Measurements from ENCODE around the gene IRGC. TPM values are rescaled to one million over a fixed set of nuclear protein-coding genes. Genes with fewer than 3 reads are reported as not detected.
"Not testable (repeated sequence)": the region's sequence is repeated elsewhere in the genome, so short reads cannot be mapped to it uniquely, and the experiment has no call there.

IRGC gene
- total RNA-seq, 1 experiment from 2014 or later, result not detected

- DNase-seq (ENCODE audit: low spot score), result peak; percentile 96
Measured at GRCh38 chr19:43754503-43755255, 38.8 kb downstream of the IRGC start, which contains the start of gene SMG9. Gene SMG9 (minus strand): TSS chr19:43754962. CDS start chr19:43750741, 4,221 bp downstream.

- DNase-seq (ENCODE audit: low spot score), result peak; percentile 59
Measured at GRCh38 chr19:43755256-43755801, 39.5 kb downstream of the IRGC start.

- peak; percentile 92 for DNase-seq (ENCODE audit: low spot score)
Measured at GRCh38 chr19:43759515-43759914, 43.6 kb downstream of the IRGC start.

- no peak for DNase-seq (ENCODE audit: low spot score)
Measured at GRCh38 chr19:43760941-43761340, 45.1 kb downstream of the IRGC start.

GRCh38 chr19:43762814-43763213 lies 46.9 kb downstream of the IRGC start:
- DNase-seq (ENCODE audit: low spot score), result no peak

- DNase-seq (ENCODE audit: low spot score), result peak; percentile 57
Measured at GRCh38 chr19:43763473-43763939, 47.6 kb downstream of the IRGC start.

GRCh38 chr19:43764684-43765083 lies 48.8 kb downstream of the IRGC start:
- DNase-seq (ENCODE audit: low spot score), result not testable (repeated sequence)

GRCh38 chr19:43765109-43765876 lies 49.4 kb downstream of the IRGC start:
- DNase-seq (ENCODE audit: low spot score), result peak; percentile 99

- no peak for DNase-seq (ENCODE audit: low spot score)
Measured at GRCh38 chr19:43766755-43767043, 50.8 kb downstream of the IRGC start.

GRCh38 chr19:43767316-43767715 lies 51.4 kb downstream of the IRGC start:
- no peak for DNase-seq (ENCODE audit: low spot score)

GRCh38 chr19:43767818-43768217 lies 51.9 kb downstream of the IRGC start:
- DNase-seq (ENCODE audit: low spot score), result no peak

- DNase-seq (ENCODE audit: low spot score), result no peak
Measured at GRCh38 chr19:43768273-43769050, 52.6 kb downstream of the IRGC start.

- DNase-seq (ENCODE audit: low spot score), result no peak
Measured at GRCh38 chr19:43769256-43769655, 53.4 kb downstream of the IRGC start.

Other genes starting within 250 kb of the IRGC start
- 9.8 and 10.9 TPM in 2 replicates for gene PHLDB3, start 211.3 kb upstream of the IRGC start, total RNA-seq (2014; rRNA removed; shearing (Covaris generic))
- 44.0 and 45.7 TPM in 2 replicates for gene ETHE1, start 188.9 kb upstream of the IRGC start, total RNA-seq (2014; rRNA removed; shearing (Covaris generic))
- 0.62 TPM in 1 of 2 replicates, not detected in the other for gene ZNF575, start 182.9 kb upstream of the IRGC start, total RNA-seq (2014; rRNA removed; shearing (Covaris generic))
- 53.9 and 57.1 TPM in 2 replicates for gene XRCC1, start 140.5 kb upstream of the IRGC start, total RNA-seq (2014; rRNA removed; shearing (Covaris generic))
- 0.38 TPM in 1 of 2 replicates, not detected in the other for gene PINLYP, start 140.3 kb upstream of the IRGC start, total RNA-seq (2014; rRNA removed; shearing (Covaris generic))
- gene IRGQ, start 119.9 kb upstream of the IRGC start, total RNA-seq (2014; rRNA removed; shearing (Covaris generic)), result 22.0 and 37.2 TPM in 2 replicates
- 15.8 and 22.5 TPM in 2 replicates for gene ZNF576, start 119.5 kb upstream of the IRGC start, total RNA-seq (2014; rRNA removed; shearing (Covaris generic))
- not detected in 2 replicates for gene SRRM5, start 104.0 kb upstream of the IRGC start, total RNA-seq (2014; rRNA removed; shearing (Covaris generic))
- 56.8 and 59.2 TPM in 2 replicates for gene ZNF428, start 96.4 kb upstream of the IRGC start, total RNA-seq (2014; rRNA removed; shearing (Covaris generic))
- 78.5 and 139 TPM in 2 replicates for gene CADM4, start 76.2 kb upstream of the IRGC start, total RNA-seq (2014; rRNA removed; shearing (Covaris generic))
- 159 and 160 TPM in 2 replicates for gene PLAUR, start 45.9 kb upstream of the IRGC start, total RNA-seq (2014; rRNA removed; shearing (Covaris generic))
- 15.9 and 23.1 TPM in 2 replicates for gene SMG9, start 38.9 kb downstream of the IRGC start, total RNA-seq (2014; rRNA removed; shearing (Covaris generic))
- gene KCNN4, start 64.9 kb downstream of the IRGC start, total RNA-seq (2014; rRNA removed; shearing (Covaris generic)), result 57.6 and 68.6 TPM in 2 replicates
- 0.31 TPM in 1 of 2 replicates, not detected in the other for gene LYPD5, start 86.4 kb downstream of the IRGC start, total RNA-seq (2014; rRNA removed; shearing (Covaris generic))
- gene ZNF283, start 111.2 kb downstream of the IRGC start, total RNA-seq (2014; rRNA removed; shearing (Covaris generic)), result 4.7 and 5.2 TPM in 2 replicates
- 2.1 and 3.5 TPM in 2 replicates for gene ZNF404, start 167.9 kb downstream of the IRGC start, total RNA-seq (2014; rRNA removed; shearing (Covaris generic))
- gene ZNF45, start 219.2 kb downstream of the IRGC start, total RNA-seq (2014; rRNA removed; shearing (Covaris generic)), result 11.1 and 15.9 TPM in 2 replicates
- 3.9 and 5.8 TPM in 2 replicates for gene ZNF221, start 235.2 kb downstream of the IRGC start, total RNA-seq (2014; rRNA removed; shearing (Covaris generic))

Measured in A172 (cell line).